ENCODE results near the gene NAV2.

NAV2 gene

GRCh38 chr11:20010851-20011225, 298.2 kb downstream of the NAV2 start:
- no peak for DNase-seq (ENCODE audit: extremely low read depth, low read depth)
- TF ChIP-seq CTCF (IDR thresholded peaks at IDR 0.05; ENCODE audit: low read depth, low read length): no peak

- no peak for DNase-seq (ENCODE audit: extremely low read depth, low read depth)
- TF ChIP-seq CTCF (IDR thresholded peaks at IDR 0.05; ENCODE audit: low read depth, low read length): no peak
Measured at GRCh38 chr11:20011307-20011951, 298.8 kb downstream of the NAV2 start.

- TF ChIP-seq CTCF (IDR thresholded peaks at IDR 0.05; ENCODE audit: low read depth, low read length): no peak
Measured at GRCh38 chr11:20013346-20014066, 300.9 kb downstream of the NAV2 start.

GRCh38 chr11:20014067-20014402, 301.4 kb downstream of the NAV2 start:
- DNase-seq (ENCODE audit: extremely low read depth, low read depth): no peak
- TF ChIP-seq CTCF (IDR thresholded peaks at IDR 0.05; ENCODE audit: low read depth, low read length): no peak

More at GRCh38 chr11:20013346-20014066, 300.9 kb downstream of the NAV2 start:
- DNase-seq (ENCODE audit: extremely low read depth, low read depth): no peak

- DNase-seq (ENCODE audit: extremely low read depth, low read depth): no peak
- no peak for TF ChIP-seq CTCF (IDR thresholded peaks at IDR 0.05; ENCODE audit: low read depth, low read length)
Measured at GRCh38 chr11:20015101-20015500, 302.5 kb downstream of the NAV2 start.

GRCh38 chr11:20015529-20016427, 303.1 kb downstream of the NAV2 start:
- TF ChIP-seq CTCF (IDR thresholded peaks at IDR 0.05; ENCODE audit: low read depth, low read length): no peak
- no peak for DNase-seq (ENCODE audit: extremely low read depth, low read depth)

GRCh38 chr11:20016526-20016925, 303.9 kb downstream of the NAV2 start:
- TF ChIP-seq CTCF (IDR thresholded peaks at IDR 0.05; ENCODE audit: low read depth, low read length): no peak
- DNase-seq (ENCODE audit: extremely low read depth, low read depth): no peak

Data from AG09319 (cell line).